Vagina (tissue), 2 donors: ENCODE measurements around the gene TRIM6. TPM values are rescaled to one million over a fixed set of nuclear protein-coding genes. Genes with fewer than 3 reads are reported as not detected.

Experiments used
- DNase-seq, 2 donors: peaks; one replicate each; pipeline ENCODE4 v3.0.0-alpha.2; 2017; ENCODE audit errors: extremely low spot score in 2 of 2
- H3K27ac ChIP-seq: fragments of 200-600 bp; sonication (generic); one replicate; pipeline ENCODE4 v1.5.1; 2019
- H3K27me3 ChIP-seq: fragments of 200-600 bp; sonication (generic); one replicate; pipeline ENCODE4 v1.5.1; 2019
- H3K36me3 ChIP-seq, 2 donors: fragments of 200-600 bp; sonication (generic); one replicate each; pipeline ENCODE4 v1.5.1; 2017 to 2019
- H3K4me1 ChIP-seq: fragments of 200-600 bp; sonication (generic); one replicate; pipeline ENCODE4 v1.5.1; 2019
- H3K4me3 ChIP-seq, 2 donors: fragments of 200-600 bp; sonication (generic); 1 replicate in 1 of 2; 2 replicates in 1 of 2; pipeline ENCODE4 v1.5.1; 2016 to 2019
- H3K9me3 ChIP-seq: fragments of 200-600 bp; sonication (generic); one replicate; pipeline ENCODE4 v1.5.1; 2019
- POLR2A ChIP-seq, 2 donors: fragments of 450-650 bp; IDR thresholded peaks; one replicate each; pipeline ENCODE4 v1.6.1; 2017; ENCODE audit warnings: antibody characterized with exemption in 2 of 2, mild to moderate bottlenecking in 2 of 2, moderate library complexity in 2 of 2
- POLR2AphosphoS5 ChIP-seq, 2 donors: sonication (generic); formaldehyde crosslinking; IDR thresholded peaks; one replicate each; pipeline ENCODE4 v1.9.0; 2017; ENCODE audit warnings: antibody characterized with exemption in 2 of 2, mild to moderate bottlenecking in 2 of 2, low read depth in 1 of 2; ENCODE audit not compliant: insufficient read depth in 1 of 2
- intact Hi-C: fragments of 100-400 bp; cut with DNase I; formaldehyde crosslinking; loops from one replicate; pipeline ENCODE4 v1.15.1; 2023
- total RNA-seq: library from RNA; depleted of rRNA; stranded (reverse); fragments of >200 nt; gene quantifications from one replicate; pipeline ENCODE4 v1.2.3, GENCODE V29; 2016
- TF ChIP-seq, protein P1 (sequence below), 3 experiments: fragments of 450-650 bp in 2 of 3; fragments of 200-600 bp in 1 of 3; sonication (generic) in 1 of 3; IDR thresholded peaks; one replicate each; pipeline ENCODE4 v1.5.1; 2017 to 2019; ENCODE audit warnings: antibody characterized with exemption in 3 of 3, mild to moderate bottlenecking in 2 of 3, moderate library complexity in 2 of 3

Gene TRIM6
- total RNA-seq, 1 donor from 2014 or later = 3.9 TPM

DNA sequence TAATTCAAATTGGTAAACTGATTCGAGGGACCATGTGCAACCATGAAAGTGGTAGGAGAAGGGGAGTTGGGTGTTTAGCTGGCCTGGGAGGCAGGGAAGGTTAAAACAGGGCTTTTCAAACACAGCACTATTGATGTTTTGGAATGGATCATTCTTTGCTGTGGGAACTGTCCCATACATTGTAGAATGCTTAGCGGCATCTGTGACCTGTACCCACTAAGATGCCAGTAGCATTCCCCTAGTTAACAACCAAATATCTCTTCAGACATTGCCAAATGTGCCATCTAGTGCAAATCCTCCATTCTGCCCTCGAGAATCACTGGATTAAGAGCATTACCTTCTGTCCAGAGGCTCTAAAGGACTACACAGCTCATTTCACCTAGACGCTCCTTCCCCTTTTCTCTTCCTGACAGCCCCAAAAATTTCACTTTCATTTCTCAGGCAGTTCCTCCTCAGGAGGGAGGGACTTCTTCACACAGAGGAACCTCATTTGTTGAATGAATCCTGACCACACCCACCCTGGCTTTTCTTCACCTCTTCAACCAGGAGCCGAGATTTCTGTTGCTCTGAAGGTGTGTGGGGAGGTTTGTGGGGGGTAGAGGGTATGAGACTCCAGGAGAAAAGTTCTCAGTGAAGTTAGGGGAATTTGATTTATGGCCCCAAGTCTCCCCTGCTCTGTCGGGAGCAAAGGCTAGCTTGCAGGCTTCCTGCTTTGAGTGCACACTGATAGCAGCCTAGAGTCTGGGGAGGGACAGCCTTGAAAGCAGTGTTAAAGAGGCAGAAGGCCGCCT is 28.2 kb downstream of the TRIM6 start, which contains the start of gene TRIM34:
Gene TRIM34, plus strand, starts transcription at position 513 of the 791 bp plus-strand sequence. CDS start 7,331 bp downstream, outside the sequence.
- intact Hi-C loops = no loop called here
- Histone ChIP-seq H3K9me3 (no peaks in the 10 kb centered on the region), H3K27me3 (no peaks in the 10 kb centered on the region), H3K4me3 (peak within 1 kb of the TSS; percentile 51 to 59), H3K36me3 (no peaks in the 10 kb centered on the region), H3K27ac (peak within 1 kb of the TSS; percentile 71), H3K4me1 (peaks cover 36% of the 10 kb centered on the region)
- TF ChIP-seq, protein P1, sequence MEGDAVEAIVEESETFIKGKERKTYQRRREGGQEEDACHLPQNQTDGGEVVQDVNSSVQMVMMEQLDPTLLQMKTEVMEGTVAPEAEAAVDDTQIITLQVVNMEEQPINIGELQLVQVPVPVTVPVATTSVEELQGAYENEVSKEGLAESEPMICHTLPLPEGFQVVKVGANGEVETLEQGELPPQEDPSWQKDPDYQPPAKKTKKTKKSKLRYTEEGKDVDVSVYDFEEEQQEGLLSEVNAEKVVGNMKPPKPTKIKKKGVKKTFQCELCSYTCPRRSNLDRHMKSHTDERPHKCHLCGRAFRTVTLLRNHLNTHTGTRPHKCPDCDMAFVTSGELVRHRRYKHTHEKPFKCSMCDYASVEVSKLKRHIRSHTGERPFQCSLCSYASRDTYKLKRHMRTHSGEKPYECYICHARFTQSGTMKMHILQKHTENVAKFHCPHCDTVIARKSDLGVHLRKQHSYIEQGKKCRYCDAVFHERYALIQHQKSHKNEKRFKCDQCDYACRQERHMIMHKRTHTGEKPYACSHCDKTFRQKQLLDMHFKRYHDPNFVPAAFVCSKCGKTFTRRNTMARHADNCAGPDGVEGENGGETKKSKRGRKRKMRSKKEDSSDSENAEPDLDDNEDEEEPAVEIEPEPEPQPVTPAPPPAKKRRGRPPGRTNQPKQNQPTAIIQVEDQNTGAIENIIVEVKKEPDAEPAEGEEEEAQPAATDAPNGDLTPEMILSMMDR (IDR thresholded peaks at IDR 0.05) = no peak
- TF ChIP-seq POLR2AphosphoS5 (IDR thresholded peaks at IDR 0.05; ENCODE audit: insufficient read depth in 1 of 2, low read depth in 1 of 2) = peak in 1 of 2 donors; percentile 92
- DNase-seq = no peak

DNA sequence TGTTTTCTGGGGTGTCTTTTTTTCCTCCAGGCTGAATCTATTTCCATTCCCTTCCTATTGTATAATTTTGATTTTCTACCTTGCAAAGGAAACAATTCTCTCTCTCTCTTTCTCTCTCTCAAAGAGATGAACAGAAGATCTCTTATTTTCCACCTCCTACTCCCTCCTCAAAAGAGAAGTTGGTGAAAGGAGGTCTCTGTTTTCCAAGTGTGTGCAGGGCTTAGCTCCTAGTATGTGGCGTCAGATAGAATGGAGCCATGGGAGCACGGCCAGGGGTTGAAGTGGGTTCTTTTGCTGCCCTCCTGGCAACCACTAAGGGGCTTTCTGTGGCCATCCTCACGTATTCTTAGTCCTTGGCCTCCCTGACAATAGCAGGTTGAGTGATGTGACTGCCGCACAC is 28.8 kb downstream of the TRIM6 start:
- H3K27me3 ChIP-seq = no peaks in the 10 kb centered on the region
- peak overlapping the region; percentile 51 to 59 for H3K4me3 ChIP-seq
- H3K9me3 ChIP-seq = no peaks in the 10 kb centered on the region
- no peaks in the 10 kb centered on the region for H3K36me3 ChIP-seq
- TF ChIP-seq POLR2A (IDR thresholded peaks at IDR 0.05) (no peak), POLR2AphosphoS5 (IDR thresholded peaks at IDR 0.05; ENCODE audit: insufficient read depth in 1 of 2, low read depth in 1 of 2) (no peak)
- TF ChIP-seq, protein P1 (IDR thresholded peaks at IDR 0.05) = no peak
- H3K27ac ChIP-seq = peak overlapping the region; percentile 71
- peaks cover 36% of the 10 kb centered on the region for H3K4me1 ChIP-seq
- intact Hi-C loops = no loop called here
- DNase-seq = no peak

DNA sequence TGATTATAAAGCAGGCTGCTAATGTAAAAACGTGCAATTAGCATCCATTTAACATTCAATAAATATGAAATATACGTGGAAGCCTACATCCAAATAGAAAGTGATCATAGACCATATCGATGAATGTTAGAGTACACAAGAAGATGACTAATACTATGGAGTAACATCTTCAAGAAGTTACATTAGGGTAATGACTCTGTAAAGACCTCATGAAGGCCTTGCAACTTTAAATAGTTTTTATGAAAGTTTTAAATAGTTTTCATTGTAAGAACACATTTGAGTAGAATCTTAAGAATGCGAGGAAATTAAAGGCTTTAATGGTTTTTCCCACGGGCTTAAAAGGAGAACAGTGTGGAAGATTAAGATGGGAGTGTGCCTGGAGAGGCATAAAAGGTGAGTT is 29.8 kb downstream of the TRIM6 start:
- no peaks in the 10 kb centered on the region for H3K36me3 ChIP-seq
- intact Hi-C loops = no loop called here
- no peak for DNase-seq
- peaks cover 31% of the 10 kb centered on the region for H3K4me1 ChIP-seq
- H3K4me3 ChIP-seq = no peak overlapping the region
- no peaks in the 10 kb centered on the region for H3K9me3 ChIP-seq
- no peak overlapping the region for H3K27ac ChIP-seq
- H3K27me3 ChIP-seq = no peaks in the 10 kb centered on the region
- TF ChIP-seq POLR2A (IDR thresholded peaks at IDR 0.05) (no peak), POLR2AphosphoS5 (IDR thresholded peaks at IDR 0.05; ENCODE audit: insufficient read depth in 1 of 2, low read depth in 1 of 2) (no peak)
- TF ChIP-seq, protein P1 (IDR thresholded peaks at IDR 0.05) = no peak

DNA sequence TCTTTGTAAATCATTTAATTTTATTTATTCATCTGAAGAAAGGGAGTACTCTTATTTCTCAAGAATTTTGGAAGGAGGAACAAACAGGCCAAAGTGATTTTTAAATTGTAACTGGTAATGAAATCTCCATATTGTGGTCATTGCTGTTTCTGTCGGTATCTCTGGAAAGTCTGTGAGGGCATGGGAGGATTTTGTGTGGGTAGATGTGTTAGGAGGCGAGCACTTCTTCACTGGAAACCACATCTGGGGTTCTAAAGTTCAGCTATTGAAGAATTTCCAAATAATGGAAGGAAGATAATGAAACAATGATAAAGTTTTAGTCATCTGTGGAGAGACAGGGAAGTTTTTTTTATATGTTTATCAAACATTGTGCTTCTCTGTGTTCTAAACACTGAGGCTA is 35.0 kb downstream of the TRIM6 start:
- Histone ChIP-seq H3K4me1 (peaks cover under 1% of the 10 kb centered on the region), H3K27me3 (no peaks in the 10 kb centered on the region), H3K4me3 (no peak overlapping the region), H3K9me3 (no peaks in the 10 kb centered on the region), H3K27ac (no peak overlapping the region), H3K36me3 (peaks cover 0 to 25% of the 10 kb centered on the region in 2 donors)
- DNase-seq = no peak
- TF ChIP-seq, protein P1 (IDR thresholded peaks at IDR 0.05) = no peak
- TF ChIP-seq POLR2AphosphoS5 (IDR thresholded peaks at IDR 0.05; ENCODE audit: insufficient read depth in 1 of 2, low read depth in 1 of 2) = no peak
- no peak for TF ChIP-seq POLR2A (IDR thresholded peaks at IDR 0.05)
- intact Hi-C loops = no loop called here
